Endothelial cell of umbilical vein (primary cell): ENCODE data around the gene ABLIM2. TPM values are rescaled to one million over a fixed set of nuclear protein-coding genes. Genes with fewer than 3 reads are reported as not detected.

Experiments used
- BruUV-seq: library from RNA; stranded (reverse); fragments of 400-500 nt; replicated peaks from 2 replicates; lab custom pipeline; 2021; lab: Mats Ljungman, UMichigan
- CTCF ChIA-PET: fragments of 300-600, 350-600 bp; sonication (Branson Sonifier 250); formaldehyde crosslinking; loops from one replicate; lab custom pipeline; 2021; ENCODE audit warnings: antibody characterized with exemption, inconsistent platforms; lab: Charles Lee
- POLR2A ChIA-PET: fragments of 300-600, 350-600 bp; sonication (Branson Sonifier 250); formaldehyde crosslinking; loops from one replicate; lab custom pipeline; 2021; ENCODE audit warnings: antibody characterized with exemption, inconsistent platforms; lab: Charles Lee
- DNase-seq: peaks from one replicate; pipeline ENCODE4 v3.0.0-alpha.2; 2011; ENCODE audit warnings: low read depth, low spot score
- FAIRE-seq: peaks from 2 replicates; lab custom pipeline; 2011; peaks lifted over from hg19 to GRCh38; lab: Jason Lieb, UNC
- H2AFZ ChIP-seq: 2 replicates; pipeline ENCODE4 v1.6.0; 2012; ENCODE audit warnings: low read depth, low read length, control low read depth, inconsistent platforms
- H3K27ac ChIP-seq: 2 replicates; pipeline ENCODE4 v1.5.1; 2011; ENCODE audit warnings: low read depth, mild to moderate bottlenecking, control low read depth, low read length, moderate library complexity; ENCODE audit not compliant: insufficient read depth
- H3K27me3 ChIP-seq, 2 experiments: 2 replicates each; pipeline versions ENCODE4 v1.6.0 to v1.6.1; 2011; ENCODE audit warnings: low read length in 2 of 2, mixed read lengths in 1 of 2; ENCODE audit not compliant: control insufficient read depth in 2 of 2, insufficient read depth in 2 of 2
- H3K36me3 ChIP-seq, 2 experiments: 2 replicates in 1 of 2; 3 replicates in 1 of 2; pipeline ENCODE4 v1.5.1; 2011; ENCODE audit warnings: low read length in 2 of 2, mild to moderate bottlenecking in 1 of 2, moderate library complexity in 1 of 2; ENCODE audit not compliant: control insufficient read depth in 2 of 2, insufficient read depth in 2 of 2; ENCODE audit errors: extremely low read depth in 1 of 2
- H3K4me1 ChIP-seq: 3 replicates; pipeline ENCODE4 v1.5.1; 2011; ENCODE audit warnings: mild to moderate bottlenecking, low read length; ENCODE audit not compliant: control insufficient read depth, insufficient read depth; ENCODE audit errors: extremely low read depth
- H3K4me2 ChIP-seq: 2 replicates; pipeline ENCODE4 v1.6.1; 2011; ENCODE audit warnings: low read length, control low read depth, mixed read lengths; ENCODE audit not compliant: insufficient read depth
- H3K4me3 ChIP-seq, 3 experiments: fragments of 200-600 bp in 1 of 3; sonication (generic), shearing (Covaris generic) in 1 of 3; replicated peaks in 1 of 3; 2 replicates each; pipeline ENCODE4 v1.5.1; 2011 to 2016; ENCODE audit warnings: control low read depth in 3 of 3, low read length in 3 of 3, mild to moderate bottlenecking in 2 of 3, inconsistent platforms in 1 of 3, low read depth in 1 of 3, moderate library complexity in 1 of 3; ENCODE audit not compliant: insufficient read depth in 1 of 3
- H3K79me2 ChIP-seq: 2 replicates; pipeline ENCODE4 v1.6.0; 2012; ENCODE audit warnings: low read length, inconsistent platforms; ENCODE audit not compliant: control insufficient read depth, insufficient read depth
- H3K9ac ChIP-seq: replicated peaks from 2 replicates; pipeline ENCODE3; 2011; ENCODE audit warnings: low read length, control low read depth; ENCODE audit not compliant: insufficient read depth; ENCODE audit errors: extremely low read depth
- H3K9me1 ChIP-seq: replicated peaks from 3 replicates; pipeline ENCODE4 v1.6.0; 2011; ENCODE audit warnings: mild to moderate bottlenecking, low read length; ENCODE audit not compliant: control insufficient read depth, insufficient read depth; ENCODE audit errors: extremely low read depth
- H3K9me3 ChIP-seq: replicated peaks from 2 replicates; pipeline ENCODE4 v1.5.1; 2012; ENCODE audit warnings: low read length, inconsistent platforms; ENCODE audit not compliant: control insufficient read depth, insufficient read depth
- H4K20me1 ChIP-seq: replicated peaks from 2 replicates; pipeline ENCODE3; 2011; ENCODE audit warnings: mild to moderate bottlenecking, low read length; ENCODE audit not compliant: control insufficient read depth, insufficient read depth; ENCODE audit errors: extremely low read depth
- CTCF ChIP-seq, 2 donors: IDR thresholded peaks; 1 replicate in 1 of 2; 2 replicates in 1 of 2; pipeline ENCODE4 v1.5.1; 2011; ENCODE audit warnings: low read length in 2 of 2, mild to moderate bottlenecking in 2 of 2, moderate library complexity in 2 of 2, control low read depth in 1 of 2, inconsistent platforms in 1 of 2, low read depth in 1 of 2; ENCODE audit not compliant: insufficient read depth in 1 of 2; ENCODE audit errors: extremely low read depth in 1 of 2
- EZH2 ChIP-seq: IDR thresholded peaks from 2 replicates; pipeline ENCODE4 v1.6.1; 2012; ENCODE audit warnings: borderline replicate concordance, low read depth, mild to moderate bottlenecking, moderate library complexity, low read length, inconsistent platforms; ENCODE audit not compliant: severe bottlenecking
- FOS ChIP-seq: IDR thresholded peaks from 2 replicates; pipeline ENCODE4 v1.6.1; 2011; ENCODE audit warnings: mild to moderate bottlenecking, low read length, moderate library complexity, borderline replicate concordance; ENCODE audit not compliant: insufficient read depth
- GATA2 ChIP-seq: IDR thresholded peaks from 2 replicates; pipeline ENCODE4 v1.7.0; 2011; ENCODE audit warnings: low read depth, mild to moderate bottlenecking, moderate library complexity, mixed read lengths, low read length; ENCODE audit not compliant: insufficient read length, insufficient read depth
- JUN ChIP-seq: IDR thresholded peaks from 2 replicates; pipeline ENCODE4 v1.6.1; 2011; ENCODE audit warnings: borderline replicate concordance, low read depth; ENCODE audit not compliant: insufficient read length, insufficient read depth
- MAX ChIP-seq: IDR thresholded peaks from 2 replicates; pipeline ENCODE4 v1.6.1; 2011; ENCODE audit not compliant: insufficient read depth, insufficient read length
- MYC ChIP-seq: IDR thresholded peaks from one replicate; pipeline ENCODE4 v1.6.1; 2011; ENCODE audit warnings: mild to moderate bottlenecking, low read depth, low read length
- POLR2A ChIP-seq: IDR thresholded peaks from 2 replicates; pipeline ENCODE4 v1.6.1; 2012; ENCODE audit warnings: low read depth, mild to moderate bottlenecking, control low read depth, low read length
- POLR2AphosphoS5 ChIP-seq: IDR thresholded peaks from 2 replicates; pipeline ENCODE4 v1.6.1; 2012; ENCODE audit warnings: low read depth, mild to moderate bottlenecking, control low read depth, low read length, moderate library complexity; ENCODE audit not compliant: insufficient read depth
- dilution Hi-C: fragments of 300-500 bp; cut with MboI; formaldehyde crosslinking; loops from one replicate; pipeline ENCODE4 v1.15.0; 2019; ENCODE audit warnings: low sequenced_read_pairs; ENCODE audit not compliant: extremely low pct_ligation_motif_present
- intact Hi-C: fragments of 100-400 bp; cut with micrococcal nuclease; formaldehyde crosslinking; loops from one replicate; pipeline ENCODE4 v1.10.0; 2022
- polyA plus RNA-seq, 4 experiments: library from polyadenylated mRNA; depleted of rRNA in 3 of 4; stranded (reverse) in 3 of 4; unstranded in 1 of 4; fragments of >200 nt; gene quantifications; 2 replicates each; pipeline versions ENCODE4 v1.2.1 to v1.2.3, GENCODE V29; 2011 to 2012; ENCODE audit warnings: missing spikeins in 1 of 4
- total RNA-seq: library from RNA; stranded (reverse); gene quantifications from 2 replicates; pipeline ENCODE4 v1.2.3, GENCODE V29; 2021

Gene ABLIM2
- total and polyA plus RNA-seq, 2 donors (not counting 3 experiments of a cell fraction or from before 2014, with no cell fraction given), result 0.28 to 0.66 TPM

- peaks cover 25% of the 10 kb centered on the region for H3K4me1 ChIP-seq
- TF ChIP-seq MAX (no peak), EZH2 (no peak), FOS (no peak), CTCF (IDR thresholded peaks at IDR 0.05; ENCODE audit: extremely low read depth in 1 of 2, insufficient read depth in 1 of 2, low read depth in 1 of 2, low read length in 2 of 2) (no peak), POLR2AphosphoS5 (no peak), MYC (no peak), POLR2A (no peak), GATA2 (no peak), JUN (no peak)
- FAIRE-seq (no peak), DNase-seq (no peak)
- dilution Hi-C loops, result no loop called here
- no TSS peak for BruUV-seq
- no peak overlapping the region for H3K4me2 ChIP-seq
- intact Hi-C loops, result no loop called here
- ChIA-PET POLR2A (no interaction called here), CTCF (no interaction called here)
- H3K79me2 ChIP-seq, result peaks cover 20% of the 10 kb centered on the region
- no peak overlapping the region for H3K4me3 ChIP-seq
- H3K36me3 ChIP-seq, result no peaks in the 10 kb centered on the region
- H3K9ac ChIP-seq, result no peak overlapping the region
- no peaks in the 10 kb centered on the region for H3K9me1 ChIP-seq
- no peak overlapping the region for H2AFZ ChIP-seq
- H3K9me3 ChIP-seq, result no peaks in the 10 kb centered on the region
- no peak overlapping the region for H3K27ac ChIP-seq
- H4K20me1 ChIP-seq, result no peaks in the 10 kb centered on the region
- no peaks in the 10 kb centered on the region for H3K27me3 ChIP-seq
Measured at GRCh38 chr4:7974425-7974824, 184.2 kb downstream of the ABLIM2 start.
